Endodermal cell (in vitro differentiated cells): ENCODE measurements around the gene DNAJC12. TPM values are rescaled to one million over a fixed set of nuclear protein-coding genes. Genes with fewer than 3 reads are reported as not detected.
"Not testable (repeated sequence)": the region's sequence is repeated elsewhere in the genome, so short reads cannot be mapped to it uniquely, and the experiment has no call there.

Source experiments
- DNase-seq: peaks from one replicate; pipeline ENCODE4 v3.0.0-alpha.2; 2017
- H3K27ac ChIP-seq: 2 replicates; pipeline ENCODE4 v1.5.1; 2013; ENCODE audit warnings: mild to moderate bottlenecking, low read depth, low read length, moderate library complexity
- H3K27me3 ChIP-seq: 2 replicates; pipeline ENCODE4 v1.6.1; 2013; ENCODE audit warnings: mild to moderate bottlenecking, low read length, moderate library complexity; ENCODE audit not compliant: insufficient read depth, control insufficient read depth, poor library complexity, severe bottlenecking
- H3K36me3 ChIP-seq: 2 replicates; pipeline ENCODE4 v1.7.0; 2013; ENCODE audit warnings: mild to moderate bottlenecking, low read length, moderate library complexity; ENCODE audit not compliant: control insufficient read depth, insufficient read depth
- H3K4me1 ChIP-seq: one replicate; pipeline ENCODE4 v1.7.0; 2013; ENCODE audit warnings: low read length; ENCODE audit not compliant: control insufficient read depth, insufficient read depth
- H3K4me3 ChIP-seq: 2 replicates; pipeline ENCODE4 v1.5.1; 2013; ENCODE audit warnings: mild to moderate bottlenecking, low read length, moderate library complexity
- H3K9ac ChIP-seq: 2 replicates; pipeline ENCODE4 v1.6.1; 2013; ENCODE audit warnings: mild to moderate bottlenecking, low read length, moderate library complexity; ENCODE audit not compliant: poor library complexity, severe bottlenecking; ENCODE audit errors: extremely low read depth
- H3K9me3 ChIP-seq: 2 replicates; pipeline ENCODE4 v1.6.1; 2013; ENCODE audit warnings: mild to moderate bottlenecking, low read length, moderate library complexity; ENCODE audit not compliant: control insufficient read depth
- H3K27ac Mint-ChIP-seq: 2 replicates; pipeline ENCODE4 v1.8.0; 2020; ENCODE audit warnings: mixed read lengths
- H3K27me3 Mint-ChIP-seq: 2 replicates; pipeline ENCODE4 v1.8.0; 2021; ENCODE audit warnings: mild to moderate bottlenecking, mixed read lengths; ENCODE audit not compliant: insufficient read depth
- H3K36me3 Mint-ChIP-seq: 2 replicates; pipeline ENCODE4 v1.8.0; 2020; ENCODE audit warnings: low read depth, mixed read lengths
- H3K4me1 Mint-ChIP-seq: 2 replicates; pipeline ENCODE4 v1.8.0; 2020; ENCODE audit warnings: mixed read lengths
- H3K4me3 Mint-ChIP-seq: 2 replicates; pipeline ENCODE4 v1.8.0; 2020; ENCODE audit warnings: mild to moderate bottlenecking, moderate library complexity, mixed read lengths
- H3K9me3 Mint-ChIP-seq: 2 replicates; pipeline ENCODE4 v1.8.0; 2020; ENCODE audit warnings: mild to moderate bottlenecking, mixed read lengths
- CTCF ChIP-seq: fragments of 200-600 bp; sonication (generic); conservative IDR thresholded peaks from 2 replicates; pipeline ENCODE4 v1.5.0; 2021; ENCODE audit warnings: antibody characterized with exemption, mild to moderate bottlenecking
- WGBS, 2 experiments: methylation state at CpG; one replicate each; pipeline versions ENCODE4 v1.1.5 to v1.1.7; 2013; ENCODE audit warnings: missing lambda C conversion rate in 2 of 2, mixed read lengths in 1 of 2; ENCODE audit not compliant: insufficient coverage in 1 of 2, insufficient read length in 1 of 2; 5-methylcytosine and 5-hydroxymethylcytosine counted together
- total RNA-seq, 2 donors: library from RNA; stranded (reverse); fragmentation: NEBNext Ultra II Directional in 1 of 2; extraction: Animal tissue kit (Norgen Biotek cat#: 25700) in 1 of 2; gene quantifications; 2 replicates in 1 of 2; 3 replicates in 1 of 2; pipeline ENCODE4 v1.2.1, GENCODE V29; 2021

Gene DNAJC12
- total RNA-seq, 2 donors from 2014 or later, result 0.59 TPM; not detected in 1

DNA sequence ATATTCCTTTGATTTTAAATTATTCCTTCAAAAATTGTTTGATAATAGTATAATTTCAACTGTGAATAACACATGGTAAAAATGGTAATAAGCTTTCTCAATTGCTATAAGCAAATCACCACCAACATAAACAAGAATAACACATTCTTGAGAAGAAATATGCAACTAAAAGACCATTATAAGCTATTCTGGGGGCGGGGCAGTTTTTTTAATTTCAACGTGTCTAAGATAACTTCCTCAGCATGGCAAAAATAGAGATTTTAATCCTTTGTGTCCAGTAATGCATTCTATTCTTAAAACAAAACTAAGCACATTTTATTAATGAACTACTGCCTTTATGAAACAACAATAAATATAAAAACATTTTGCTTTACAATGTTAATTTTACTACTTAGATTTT is 1.5 kb downstream of the DNAJC12 start:
- 73 to 90% methylated on average over 2 of the region's 2 CpGs for WGBS, 2 experiments
- Mint-ChIP-seq H3K9me3 (peaks cover 8% of the 10 kb centered on the region), H3K36me3 (no peaks in the 10 kb centered on the region), H3K4me1 (peaks cover 1% of the 10 kb centered on the region), H3K27me3 (no peaks in the 10 kb centered on the region), H3K4me3 (no peak overlapping the region), H3K27ac (no peak overlapping the region)
- Histone ChIP-seq H3K27ac (no peak overlapping the region), H3K36me3 (no peaks in the 10 kb centered on the region), H3K27me3 (no peaks in the 10 kb centered on the region), H3K9ac (no peak overlapping the region), H3K4me1 (no peaks in the 10 kb centered on the region), H3K4me3 (no peak overlapping the region), H3K9me3 (peaks cover 2% of the 10 kb centered on the region)
- TF ChIP-seq CTCF, result no peak
- no peak for DNase-seq

DNA sequence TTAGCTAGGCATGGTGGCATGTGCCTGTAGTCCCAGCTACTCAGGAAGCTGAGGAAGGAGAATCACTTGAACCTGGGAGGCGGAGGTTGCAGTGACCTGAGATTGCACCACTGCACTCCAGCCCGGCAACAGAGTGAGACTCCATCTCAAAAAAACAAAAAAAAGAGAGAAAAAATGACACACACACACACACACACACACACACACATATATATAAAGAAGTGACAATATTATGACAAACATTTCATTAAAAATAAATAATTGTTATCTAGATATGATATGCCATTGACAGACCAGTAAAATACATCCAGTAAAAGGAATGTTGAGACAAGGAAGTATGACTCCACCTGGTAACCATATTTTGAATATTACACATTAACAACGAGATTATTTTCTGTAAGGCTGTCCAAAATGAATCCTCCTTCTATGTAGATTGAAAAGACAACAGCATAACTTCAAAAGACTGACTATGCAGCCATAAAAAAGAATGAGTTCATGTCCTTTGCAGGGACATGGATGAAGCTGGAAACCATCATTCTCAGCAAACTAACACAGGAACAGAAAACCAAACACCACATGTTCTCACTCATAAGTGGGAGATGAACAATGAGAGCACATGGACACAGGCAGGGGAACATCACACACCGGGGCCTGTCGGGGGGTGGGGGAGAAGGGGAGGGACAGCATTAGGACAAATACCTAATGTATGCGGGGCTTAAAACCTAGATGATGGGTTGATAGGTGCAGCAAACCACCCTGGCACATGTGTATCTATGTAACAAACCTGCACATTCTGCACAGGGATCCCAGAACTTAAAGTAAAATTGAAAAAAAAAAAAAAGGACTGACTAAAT is 2.2 kb downstream of the DNAJC12 start:
- H3K4me1 ChIP-seq, H3K4me3 ChIP-seq, H3K36me3 ChIP-seq, H3K27ac ChIP-seq, H3K27me3 Mint-ChIP-seq, H3K27me3 ChIP-seq, H3K27ac Mint-ChIP-seq, H3K36me3 Mint-ChIP-seq, H3K4me1 Mint-ChIP-seq, H3K9ac ChIP-seq, H3K9me3 Mint-ChIP-seq, H3K4me3 Mint-ChIP-seq, H3K9me3 ChIP-seq, DNase-seq: not testable (repeated sequence)
- WGBS, 2 experiments, result 84 to 100% methylated on average over 1 to 5 of the region's 6 CpGs

DNA sequence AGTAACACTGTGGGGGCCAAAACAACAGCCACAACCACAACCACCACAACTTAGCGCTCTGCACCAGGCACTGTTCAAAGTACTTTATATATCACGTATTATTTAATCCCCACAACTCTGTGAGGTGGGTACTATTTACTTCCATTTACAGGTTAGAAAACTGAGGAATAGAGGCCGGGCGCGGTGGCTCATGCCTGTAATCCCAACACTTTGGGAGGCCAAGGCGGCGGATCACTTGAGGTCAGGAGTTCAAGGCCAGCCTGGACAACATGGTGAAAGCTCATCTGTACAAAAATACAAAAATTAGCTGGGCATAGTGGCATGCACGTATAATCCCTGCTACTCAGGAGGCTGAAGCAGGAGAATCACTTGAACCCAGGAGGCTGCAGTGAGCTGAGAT is 3.6 kb downstream of the DNAJC12 start:
- Histone ChIP-seq H3K36me3 (no peaks in the 10 kb centered on the region), H3K4me1 (no peaks in the 10 kb centered on the region), H3K9me3 (no peaks in the 10 kb centered on the region), H3K27me3 (no peaks in the 10 kb centered on the region), H3K4me3 (no peak overlapping the region), H3K9ac (no peak overlapping the region), H3K27ac (no peak overlapping the region)
- H3K9me3 Mint-ChIP-seq, result no peaks in the 10 kb centered on the region
- H3K27me3 Mint-ChIP-seq, result no peaks in the 10 kb centered on the region
- 92 to 100% methylated on average over 3 to 8 of the region's 8 CpGs for WGBS, 2 experiments
- H3K4me1 Mint-ChIP-seq, result peaks cover 1% of the 10 kb centered on the region
- TF ChIP-seq CTCF, result no peak
- H3K27ac Mint-ChIP-seq, result no peak overlapping the region
- H3K4me3 Mint-ChIP-seq, result no peak overlapping the region
- no peaks in the 10 kb centered on the region for H3K36me3 Mint-ChIP-seq
- no peak for DNase-seq
